ENCODE results near the gene NRG3. TPM values are rescaled to one million over a fixed set of nuclear protein-coding genes. Genes with fewer than 3 reads are reported as not detected.

The NRG3 gene
- total RNA-seq, 2 donors from 2014 or later: 0.41 TPM; not detected in 1

- TF ChIP-seq, protein P1, sequence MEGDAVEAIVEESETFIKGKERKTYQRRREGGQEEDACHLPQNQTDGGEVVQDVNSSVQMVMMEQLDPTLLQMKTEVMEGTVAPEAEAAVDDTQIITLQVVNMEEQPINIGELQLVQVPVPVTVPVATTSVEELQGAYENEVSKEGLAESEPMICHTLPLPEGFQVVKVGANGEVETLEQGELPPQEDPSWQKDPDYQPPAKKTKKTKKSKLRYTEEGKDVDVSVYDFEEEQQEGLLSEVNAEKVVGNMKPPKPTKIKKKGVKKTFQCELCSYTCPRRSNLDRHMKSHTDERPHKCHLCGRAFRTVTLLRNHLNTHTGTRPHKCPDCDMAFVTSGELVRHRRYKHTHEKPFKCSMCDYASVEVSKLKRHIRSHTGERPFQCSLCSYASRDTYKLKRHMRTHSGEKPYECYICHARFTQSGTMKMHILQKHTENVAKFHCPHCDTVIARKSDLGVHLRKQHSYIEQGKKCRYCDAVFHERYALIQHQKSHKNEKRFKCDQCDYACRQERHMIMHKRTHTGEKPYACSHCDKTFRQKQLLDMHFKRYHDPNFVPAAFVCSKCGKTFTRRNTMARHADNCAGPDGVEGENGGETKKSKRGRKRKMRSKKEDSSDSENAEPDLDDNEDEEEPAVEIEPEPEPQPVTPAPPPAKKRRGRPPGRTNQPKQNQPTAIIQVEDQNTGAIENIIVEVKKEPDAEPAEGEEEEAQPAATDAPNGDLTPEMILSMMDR (IDR thresholded peaks at IDR 0.05): no peak
- no peaks in the 10 kb centered on the region for H3K36me3 ChIP-seq
- ATAC-seq (ENCODE audit: insufficient number of reproducible peaks, low FRiP score, low read depth) (no peak), DNase-seq (ENCODE audit: low spot score) (no peak)
- no peak overlapping the region for H3K27ac ChIP-seq
- H3K27me3 ChIP-seq (replicated peaks; ENCODE audit: insufficient read depth): no peaks in the 10 kb centered on the region
- no peaks in the 10 kb centered on the region for H3K9me3 ChIP-seq
- H3K4me3 ChIP-seq: no peak overlapping the region
- H3K4me1 ChIP-seq (ENCODE audit: control insufficient read depth in 1 of 2, low read depth in 2 of 2): peaks cover 9 to 16% of the 10 kb centered on the region in 2 donors
These were observed 2.6 kb downstream of the NRG3 start for GRCh38 chr10:81877596-81877995.

DNA sequence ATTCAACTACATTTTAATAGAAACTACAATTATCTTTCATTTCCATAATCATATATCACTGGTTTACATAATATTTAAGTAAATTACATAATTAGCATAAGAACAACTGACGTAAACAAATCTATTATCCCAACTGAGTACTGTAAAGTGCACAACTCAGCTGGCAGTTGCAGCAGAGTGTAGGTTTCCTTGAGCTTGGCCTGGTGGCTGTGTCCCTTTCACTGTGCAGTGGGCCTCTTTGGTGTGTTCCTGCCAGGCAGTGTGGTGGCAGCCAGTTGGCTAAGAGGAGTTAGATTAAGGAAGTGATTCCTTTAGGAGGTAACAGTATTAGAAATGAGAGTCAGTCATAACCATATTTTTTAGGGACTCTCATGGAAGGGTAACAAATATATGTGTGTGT is 7.0 kb downstream of the NRG3 start:
- Histone ChIP-seq H3K36me3 (no peaks in the 10 kb centered on the region), H3K27ac (no peak overlapping the region), H3K27me3 (replicated peaks; ENCODE audit: insufficient read depth) (no peaks in the 10 kb centered on the region), H3K9me3 (no peaks in the 10 kb centered on the region), H3K4me1 (ENCODE audit: control insufficient read depth in 1 of 2, low read depth in 2 of 2) (no peaks in the 10 kb centered on the region), H3K4me3 (no peak overlapping the region)
- TF ChIP-seq, protein P1 (IDR thresholded peaks at IDR 0.05): no peak
- no peak for DNase-seq (ENCODE audit: low spot score)
- no peak for ATAC-seq (ENCODE audit: insufficient number of reproducible peaks, low FRiP score, low read depth)

GRCh38 chr10:81884856-81885255 is 9.9 kb downstream of the NRG3 start:
- Histone ChIP-seq H3K36me3 (no peaks in the 10 kb centered on the region), H3K4me3 (no peak overlapping the region), H3K27ac (no peak overlapping the region), H3K9me3 (no peaks in the 10 kb centered on the region), H3K27me3 (replicated peaks; ENCODE audit: insufficient read depth) (no peaks in the 10 kb centered on the region), H3K4me1 (ENCODE audit: control insufficient read depth in 1 of 2, low read depth in 2 of 2) (no peaks in the 10 kb centered on the region)
- TF ChIP-seq, protein P1 (IDR thresholded peaks at IDR 0.05): no peak
- DNase-seq (ENCODE audit: low spot score) (no peak), ATAC-seq (ENCODE audit: insufficient number of reproducible peaks, low FRiP score, low read depth) (no peak)

DNA sequence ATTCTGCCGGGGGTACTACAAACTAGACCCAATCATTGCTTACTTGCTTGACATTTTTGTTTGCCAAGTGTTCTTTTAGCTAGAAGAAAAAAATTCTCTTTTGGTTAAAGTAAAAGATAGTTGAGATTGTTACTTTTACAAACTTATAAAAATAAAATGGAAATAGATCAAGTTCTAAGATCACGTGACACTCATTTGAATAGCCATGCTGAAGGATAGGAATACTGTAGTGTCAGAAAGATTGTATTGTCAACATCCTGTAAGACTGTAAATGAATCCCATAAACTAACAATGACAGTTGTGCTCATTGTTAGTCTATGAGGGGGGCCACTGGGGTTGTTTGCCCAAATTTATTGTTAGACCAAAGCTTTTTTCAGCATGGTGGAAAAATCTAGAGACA is 10.5 kb downstream of the NRG3 start:
- DNase-seq (ENCODE audit: low spot score): no peak
- H3K4me1 ChIP-seq (ENCODE audit: control insufficient read depth in 1 of 2, low read depth in 2 of 2): no peaks in the 10 kb centered on the region

DNA sequence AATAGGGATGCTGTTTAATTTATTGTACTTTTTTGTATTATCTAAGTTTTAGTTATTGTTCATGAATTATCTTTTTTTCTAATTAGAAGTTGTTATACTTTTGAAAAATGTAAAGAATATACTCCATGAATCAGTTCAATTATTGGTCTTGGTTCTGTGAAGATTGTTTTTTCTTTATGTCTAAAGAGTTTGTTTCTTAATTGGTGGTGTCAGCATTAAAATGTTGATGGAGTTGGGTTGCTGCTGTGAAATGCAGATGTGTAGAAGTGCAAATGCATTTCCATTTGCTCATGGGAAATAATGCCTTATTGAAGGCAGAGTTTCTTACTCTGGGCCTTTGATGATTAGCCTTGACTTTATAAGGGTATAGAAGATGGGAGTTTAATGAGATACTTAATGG is 11.9 kb downstream of the NRG3 start:
- no peaks in the 10 kb centered on the region for H3K27me3 ChIP-seq (replicated peaks; ENCODE audit: insufficient read depth)

More for the DNA sequence above, 10.5 kb downstream of the NRG3 start:
- Histone ChIP-seq H3K27me3 (replicated peaks; ENCODE audit: insufficient read depth) (no peaks in the 10 kb centered on the region), H3K27ac (no peak overlapping the region), H3K36me3 (no peaks in the 10 kb centered on the region), H3K9me3 (no peaks in the 10 kb centered on the region), H3K4me3 (no peak overlapping the region)
- TF ChIP-seq, protein P1 (IDR thresholded peaks at IDR 0.05): no peak
- ATAC-seq (ENCODE audit: insufficient number of reproducible peaks, low FRiP score, low read depth): no peak

More for the DNA sequence above, 11.9 kb downstream of the NRG3 start:
- no peak for ATAC-seq (ENCODE audit: insufficient number of reproducible peaks, low FRiP score, low read depth)
- DNase-seq (ENCODE audit: low spot score): no peak
- TF ChIP-seq, protein P1 (IDR thresholded peaks at IDR 0.05): no peak
- Histone ChIP-seq H3K9me3 (no peaks in the 10 kb centered on the region), H3K27ac (no peak overlapping the region), H3K4me3 (no peak overlapping the region), H3K4me1 (ENCODE audit: control insufficient read depth in 1 of 2, low read depth in 2 of 2) (no peaks in the 10 kb centered on the region), H3K36me3 (no peaks in the 10 kb centered on the region)

Measured in thoracic aorta (tissue), 2 donors.